OCI-LY7 (cell line): ENCODE results near the gene NLRX1.

Experiments
- CTCF ChIP-seq: fragments of 200-600 bp; sonication (generic); conservative IDR thresholded peaks from 2 replicates; pipeline ENCODE4 v1.5.1; 2014; ENCODE audit warnings: mild to moderate bottlenecking, antibody characterized with exemption, low read length, moderate library complexity, mixed read lengths
- EZH2phosphoT487 ChIP-seq: fragments of 200-600 bp; sonication (generic); IDR thresholded peaks from 2 replicates; pipeline ENCODE4 v1.6.1; 2018; ENCODE audit warnings: low read depth, borderline replicate concordance, mild to moderate bottlenecking, mixed run types, antibody characterized with exemption, low read length, moderate library complexity, mixed read lengths

DNA sequence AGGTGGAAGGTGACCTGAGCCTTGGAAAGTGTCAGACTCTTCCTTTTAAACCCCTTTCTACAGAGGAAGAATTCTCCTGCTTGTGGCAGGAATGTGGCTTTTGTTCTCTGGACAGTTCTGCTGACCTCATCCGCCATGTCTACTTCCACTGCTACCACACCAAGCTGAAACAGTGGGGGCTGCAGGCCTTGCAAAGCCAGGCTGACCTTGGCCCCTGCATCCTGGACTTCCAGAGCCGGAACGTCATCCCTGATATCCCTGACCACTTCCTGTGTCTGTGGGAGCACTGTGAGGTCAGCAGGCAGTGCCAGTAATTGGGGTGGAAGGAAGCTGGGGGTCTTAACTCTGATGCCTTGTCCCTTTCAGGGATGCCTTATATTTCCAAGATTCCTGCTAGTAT is 37.9 kb upstream of the NLRX1 start:
- TF ChIP-seq CTCF (no peak), EZH2phosphoT487 (no peak)
